Choroid plexus epithelial cell (primary cell): ENCODE data around the gene TXNDC2.

ENCODE experiments used
- DNase-seq: peaks from one replicate; pipeline ENCODE4 v3.0.0-alpha.2; 2010; ENCODE audit warnings: low read depth
- H3K4me3 ChIP-seq: 2 replicates; pipeline ENCODE4 v1.5.1; 2011; ENCODE audit warnings: low read depth, mild to moderate bottlenecking, control low read depth, low read length, moderate library complexity
- TF ChIP-seq, protein P1 (sequence below): conservative IDR thresholded peaks from 2 replicates; pipeline ENCODE4 v1.5.1; 2011; ENCODE audit warnings: low read depth, mild to moderate bottlenecking, control low read depth, inconsistent platforms, low read length, moderate library complexity

Gene TXNDC2

GRCh38 chr18:9885170-9886004 lies at the start of gene TXNDC2:
TSS of gene TXNDC2 (plus strand) at chr18:9885973. CDS start at chr18:9886681, 708 bp downstream.
- DNase-seq, result peak; percentile 66
- no peak within 1 kb of the TSS for H3K4me3 ChIP-seq
- TF ChIP-seq, protein P1, sequence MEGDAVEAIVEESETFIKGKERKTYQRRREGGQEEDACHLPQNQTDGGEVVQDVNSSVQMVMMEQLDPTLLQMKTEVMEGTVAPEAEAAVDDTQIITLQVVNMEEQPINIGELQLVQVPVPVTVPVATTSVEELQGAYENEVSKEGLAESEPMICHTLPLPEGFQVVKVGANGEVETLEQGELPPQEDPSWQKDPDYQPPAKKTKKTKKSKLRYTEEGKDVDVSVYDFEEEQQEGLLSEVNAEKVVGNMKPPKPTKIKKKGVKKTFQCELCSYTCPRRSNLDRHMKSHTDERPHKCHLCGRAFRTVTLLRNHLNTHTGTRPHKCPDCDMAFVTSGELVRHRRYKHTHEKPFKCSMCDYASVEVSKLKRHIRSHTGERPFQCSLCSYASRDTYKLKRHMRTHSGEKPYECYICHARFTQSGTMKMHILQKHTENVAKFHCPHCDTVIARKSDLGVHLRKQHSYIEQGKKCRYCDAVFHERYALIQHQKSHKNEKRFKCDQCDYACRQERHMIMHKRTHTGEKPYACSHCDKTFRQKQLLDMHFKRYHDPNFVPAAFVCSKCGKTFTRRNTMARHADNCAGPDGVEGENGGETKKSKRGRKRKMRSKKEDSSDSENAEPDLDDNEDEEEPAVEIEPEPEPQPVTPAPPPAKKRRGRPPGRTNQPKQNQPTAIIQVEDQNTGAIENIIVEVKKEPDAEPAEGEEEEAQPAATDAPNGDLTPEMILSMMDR, result no peak

DNA sequence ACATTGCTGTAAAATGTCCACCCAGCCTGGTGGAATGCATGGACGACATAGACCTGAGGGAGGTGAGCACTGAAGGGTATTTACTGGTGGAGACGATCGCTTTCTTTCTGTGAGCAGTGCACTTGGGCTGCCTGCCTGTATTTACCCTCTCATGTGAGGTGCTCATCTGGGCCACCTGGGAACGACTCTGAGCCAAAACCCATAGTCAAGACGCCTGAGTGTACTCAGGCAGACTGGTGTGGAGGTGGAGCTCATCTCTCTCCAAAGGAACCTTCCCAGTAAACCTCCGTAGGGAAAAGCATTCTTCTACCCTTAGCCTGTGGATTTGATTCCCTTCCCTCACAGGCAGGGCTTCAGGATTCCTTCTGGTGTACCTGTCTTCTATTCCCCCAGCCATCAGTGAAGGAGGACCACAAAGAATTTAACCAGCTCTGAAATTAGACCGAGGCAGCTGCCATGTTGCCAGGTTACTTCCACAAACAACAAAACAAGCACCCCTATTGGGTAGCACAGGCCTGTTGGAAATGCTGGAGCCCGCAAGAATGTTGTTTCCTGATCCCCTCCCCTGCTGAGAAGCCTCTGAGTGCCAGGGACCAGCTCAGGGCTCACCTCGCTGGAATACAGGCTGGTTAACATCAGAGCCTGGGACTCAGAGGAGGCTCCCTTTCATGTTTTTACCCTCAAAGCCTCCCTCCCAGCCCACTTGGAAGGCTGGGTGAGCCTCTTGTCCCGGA lies 47.5 kb upstream of the TXNDC2 start:
- TF ChIP-seq, protein P1, result no peak
- peak; percentile 97 for DNase-seq
- no peak overlapping the region for H3K4me3 ChIP-seq

DNA sequence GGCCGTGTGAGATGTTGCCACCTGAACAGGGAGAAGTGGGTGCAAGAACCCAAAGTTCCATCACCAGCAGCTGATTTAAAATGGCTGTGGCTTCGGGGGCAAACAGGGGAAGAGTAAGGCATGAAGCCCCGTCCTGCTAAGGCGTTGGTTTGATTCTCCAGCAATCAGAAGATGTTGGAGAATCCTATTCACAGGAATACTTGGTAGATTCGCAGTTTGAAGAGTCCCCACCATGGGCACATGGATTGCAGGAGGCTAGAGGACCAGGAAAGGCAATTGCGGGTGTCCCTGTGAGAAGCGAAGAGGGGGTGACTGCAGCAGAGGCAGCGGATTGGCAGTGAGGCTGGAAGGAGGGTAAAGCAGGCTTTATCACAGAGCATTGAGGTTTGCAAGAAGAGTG lies 46.6 kb upstream of the TXNDC2 start:
- TF ChIP-seq, protein P1, result no peak
- DNase-seq, result no peak
- H3K4me3 ChIP-seq, result no peak overlapping the region

- DNase-seq, result no peak
These were observed 45.9 kb upstream of the TXNDC2 start for GRCh38 chr18:9839853-9840252.

DNA sequence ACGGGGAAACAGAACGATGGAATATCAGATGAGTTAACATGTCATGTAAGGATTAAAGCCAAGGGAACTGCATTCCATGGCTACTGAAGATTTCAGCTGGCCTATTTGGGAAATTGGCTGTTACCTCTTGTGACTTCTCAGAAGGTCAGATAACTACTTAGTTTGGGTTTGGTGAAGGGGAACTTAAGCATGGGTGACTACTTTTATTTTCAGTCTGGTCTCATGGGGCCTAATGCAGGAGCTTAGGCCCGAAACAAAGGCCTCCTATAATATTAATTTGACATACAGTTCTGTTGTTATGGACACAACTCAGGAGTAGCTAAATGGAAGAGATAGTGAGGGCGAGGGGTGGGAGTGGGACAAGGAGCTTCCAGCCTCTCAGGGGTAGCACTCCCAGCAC lies 44.0 kb upstream of the TXNDC2 start:
- H3K4me3 ChIP-seq, result no peak overlapping the region
- DNase-seq, result no peak
- TF ChIP-seq, protein P1, result no peak

More at GRCh38 chr18:9839853-9840252, 45.9 kb upstream of the TXNDC2 start:
- TF ChIP-seq, protein P1, result no peak
- no peak overlapping the region for H3K4me3 ChIP-seq

DNA sequence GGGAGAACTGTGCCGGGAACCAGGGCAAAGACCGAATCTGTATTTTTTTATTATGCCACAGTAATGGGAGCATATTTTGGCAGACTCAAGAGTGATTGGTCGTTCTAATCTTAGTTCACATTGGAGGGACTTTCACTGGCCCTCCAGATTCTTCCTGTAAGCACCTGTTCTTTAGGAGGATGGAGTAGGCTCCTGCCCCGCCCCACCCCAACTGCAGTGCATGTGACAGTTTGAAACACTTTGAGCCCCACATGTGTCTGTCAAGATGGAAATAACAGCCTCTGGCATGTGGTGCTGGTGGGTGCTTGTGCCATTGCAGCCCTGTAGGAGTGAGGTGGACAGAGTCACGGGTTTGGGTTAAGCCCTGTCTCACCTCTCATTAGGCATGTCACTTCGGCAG lies 43.3 kb upstream of the TXNDC2 start:
- no peak overlapping the region for H3K4me3 ChIP-seq
- TF ChIP-seq, protein P1, result no peak
- no peak for DNase-seq

DNA sequence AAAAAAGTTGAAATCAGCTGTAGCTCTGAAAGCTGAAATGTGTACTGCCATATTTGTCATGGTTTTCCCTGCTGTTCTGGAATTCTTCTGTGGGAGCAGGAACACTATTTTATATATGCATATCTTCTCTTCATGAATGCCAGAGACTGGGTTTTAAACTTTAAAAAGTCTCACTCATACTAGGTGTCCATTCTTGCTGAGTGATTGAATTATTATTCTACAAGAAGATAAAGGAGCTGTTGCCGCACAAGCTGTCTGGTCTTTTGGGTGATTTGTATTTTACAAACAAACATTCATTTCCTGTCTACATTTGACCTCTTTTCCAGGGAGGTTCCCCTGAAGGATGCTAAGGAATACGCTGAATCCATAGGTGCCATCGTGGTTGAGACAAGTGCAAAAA lies 40.5 kb upstream of the TXNDC2 start:
- no peak for DNase-seq
- TF ChIP-seq, protein P1, result no peak
- no peak overlapping the region for H3K4me3 ChIP-seq
